WTC11 (cell line): ENCODE results near the gene UBE4A. TPM values are rescaled to one million over a fixed set of nuclear protein-coding genes. Genes with fewer than 3 reads are reported as not detected.

Experiments used
- ATAC-seq: fragments of 200-7000 bp; cut with Tn5 transposase; 2 replicates; pipeline ENCODE4 v1.10.0; 2021; ENCODE audit warnings: mild to moderate bottlenecking, moderate library complexity
- CTCF ChIA-PET: fragments of 300-600 bp; sonication (Branson Sonifier 250); formaldehyde crosslinking; loops from one replicate; lab custom pipeline; 2021; ENCODE audit warnings: antibody characterized with exemption; lab: Charles Lee
- POLR2A ChIA-PET: fragments of 350-600 bp; sonication (Branson Sonifier 250); formaldehyde crosslinking; loops from one replicate; lab custom pipeline; 2021; ENCODE audit warnings: antibody characterized with exemption; lab: Charles Lee
- DNase-seq: peaks from one replicate; pipeline ENCODE4 v3.0.0; 2021; ENCODE audit warnings: low spot score
- H3K27ac Mint-ChIP-seq: 2 replicates; pipeline ENCODE4 v1.8.0; 2021; ENCODE audit warnings: mixed read lengths
- H3K27me3 Mint-ChIP-seq: 2 replicates; pipeline ENCODE4 v1.8.0; 2021; ENCODE audit warnings: low read depth, mild to moderate bottlenecking, moderate library complexity, mixed read lengths
- H3K36me3 Mint-ChIP-seq: 2 replicates; pipeline ENCODE4 v1.8.0; 2021; ENCODE audit warnings: mixed read lengths
- H3K4me1 Mint-ChIP-seq: 2 replicates; pipeline ENCODE4 v1.8.0; 2022; ENCODE audit warnings: mixed read lengths
- H3K4me3 Mint-ChIP-seq: 2 replicates; pipeline ENCODE4 v1.8.0; 2021; ENCODE audit warnings: mild to moderate bottlenecking, moderate library complexity, mixed read lengths
- H3K9me3 Mint-ChIP-seq: 2 replicates; pipeline ENCODE4 v1.8.0; 2021; ENCODE audit warnings: mixed read lengths
- FOXP1 ChIP-seq: sonication (generic); formaldehyde crosslinking; IDR thresholded peaks from 2 replicates; pipeline ENCODE4 v1.8.0; 2022; ENCODE audit warnings: missing genetic modification reagents, mild to moderate bottlenecking, moderate library complexity, borderline replicate concordance
- HMGA2 ChIP-seq: fragments of 250-450 bp; sonication (Bioruptor Pico); IDR thresholded peaks from 2 replicates; pipeline ENCODE4 v1.4.0; 2021; ENCODE audit warnings: mild to moderate bottlenecking, moderate library complexity
- NFYB ChIP-seq: sonication (generic); formaldehyde crosslinking; conservative IDR thresholded peaks from 2 replicates; pipeline ENCODE4 v1.8.0; 2022; ENCODE audit warnings: low read depth, missing genetic modification reagents
- TCF7 ChIP-seq: sonication (generic); formaldehyde crosslinking; IDR thresholded peaks from 2 replicates; pipeline ENCODE4 v1.8.0; 2022; ENCODE audit warnings: mild to moderate bottlenecking, low read depth, missing genetic modification reagents, moderate library complexity
- TP53 ChIP-seq: sonication (generic); formaldehyde crosslinking; IDR thresholded peaks from 2 replicates; pipeline ENCODE4 v1.8.1; 2023; ENCODE audit warnings: mild to moderate bottlenecking, missing genetic modification reagents
- total RNA-seq: library from RNA; stranded (reverse); gene quantifications from 3 replicates; pipeline ENCODE4 v1.2.3, GENCODE V29; 2021
- TF ChIP-seq, protein P1 (sequence below): sonication (generic); formaldehyde crosslinking; IDR thresholded peaks from 2 replicates; pipeline ENCODE4 v1.8.0; 2022; ENCODE audit warnings: mild to moderate bottlenecking, missing genetic modification reagents
- TF ChIP-seq, protein P2 (sequence below): fragments of 250-450 bp; sonication (Bioruptor Pico); IDR thresholded peaks from 2 replicates; pipeline ENCODE4 v1.9.0; 2021; ENCODE audit warnings: mild to moderate bottlenecking, borderline replicate concordance
- TF ChIP-seq, protein P3 (sequence below): sonication (generic); formaldehyde crosslinking; IDR thresholded peaks from 2 replicates; pipeline ENCODE4 v1.8.0; 2022; ENCODE audit warnings: mild to moderate bottlenecking, missing genetic modification reagents
- TF ChIP-seq, protein P4 (sequence below): fragments of 250-450 bp; sonication (Bioruptor Pico); IDR thresholded peaks from 2 replicates; pipeline ENCODE4 v2.1.2; 2022; ENCODE audit warnings: mild to moderate bottlenecking, moderate library complexity
- TF ChIP-seq, protein P5 (sequence below): fragments of 250-450 bp; sonication (Bioruptor Pico); IDR thresholded peaks from 2 replicates; pipeline ENCODE4 v1.9.0; 2021; ENCODE audit warnings: moderate library complexity, mild to moderate bottlenecking, inconsistent platforms, borderline replicate concordance
- TF ChIP-seq, protein P6 (sequence below): sonication (generic); formaldehyde crosslinking; IDR thresholded peaks from 2 replicates; pipeline ENCODE4 v1.8.1; 2023; ENCODE audit warnings: mild to moderate bottlenecking, missing genetic modification reagents, moderate library complexity
- TF ChIP-seq, protein P7 (sequence below): sonication (generic); formaldehyde crosslinking; IDR thresholded peaks from 2 replicates; pipeline ENCODE4 v1.8.1; 2023; ENCODE audit warnings: mild to moderate bottlenecking, missing genetic modification reagents, borderline replicate concordance
- TF ChIP-seq, protein P8 (sequence below): sonication (generic); formaldehyde crosslinking; conservative IDR thresholded peaks from 2 replicates; pipeline ENCODE4 v1.8.1; 2023; ENCODE audit warnings: mild to moderate bottlenecking, low read depth, missing genetic modification reagents, moderate library complexity

UBE4A gene
- total RNA-seq, 1 experiment from 2014 or later = 31.0 TPM

DNA sequence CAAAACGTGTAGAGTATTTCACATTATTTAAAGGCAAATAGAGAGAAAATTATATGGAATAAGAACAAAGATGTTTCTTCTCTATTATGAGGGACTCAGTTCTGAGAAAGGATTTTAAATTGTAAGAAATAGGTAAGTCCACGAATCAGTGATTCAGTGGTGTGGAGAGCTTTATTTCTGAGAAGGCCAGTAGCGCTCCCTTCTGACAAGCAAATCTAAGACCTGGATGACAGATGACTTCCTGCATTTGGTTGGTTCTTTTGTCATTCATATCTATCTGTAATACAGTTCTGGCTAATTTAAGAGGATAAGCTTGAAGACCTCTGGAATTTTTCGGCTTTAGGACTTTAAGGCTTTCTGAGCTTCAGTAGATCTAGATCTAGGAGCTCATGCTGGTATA lies 47.9 kb upstream of the UBE4A start (continued):
- no peak for TF ChIP-seq NFYB (CRISPR knock-in tag)
- TF ChIP-seq, protein P1, sequence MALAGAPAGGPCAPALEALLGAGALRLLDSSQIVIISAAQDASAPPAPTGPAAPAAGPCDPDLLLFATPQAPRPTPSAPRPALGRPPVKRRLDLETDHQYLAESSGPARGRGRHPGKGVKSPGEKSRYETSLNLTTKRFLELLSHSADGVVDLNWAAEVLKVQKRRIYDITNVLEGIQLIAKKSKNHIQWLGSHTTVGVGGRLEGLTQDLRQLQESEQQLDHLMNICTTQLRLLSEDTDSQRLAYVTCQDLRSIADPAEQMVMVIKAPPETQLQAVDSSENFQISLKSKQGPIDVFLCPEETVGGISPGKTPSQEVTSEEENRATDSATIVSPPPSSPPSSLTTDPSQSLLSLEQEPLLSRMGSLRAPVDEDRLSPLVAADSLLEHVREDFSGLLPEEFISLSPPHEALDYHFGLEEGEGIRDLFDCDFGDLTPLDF (CRISPR knock-in tag) = no peak
- TF ChIP-seq, protein P2, sequence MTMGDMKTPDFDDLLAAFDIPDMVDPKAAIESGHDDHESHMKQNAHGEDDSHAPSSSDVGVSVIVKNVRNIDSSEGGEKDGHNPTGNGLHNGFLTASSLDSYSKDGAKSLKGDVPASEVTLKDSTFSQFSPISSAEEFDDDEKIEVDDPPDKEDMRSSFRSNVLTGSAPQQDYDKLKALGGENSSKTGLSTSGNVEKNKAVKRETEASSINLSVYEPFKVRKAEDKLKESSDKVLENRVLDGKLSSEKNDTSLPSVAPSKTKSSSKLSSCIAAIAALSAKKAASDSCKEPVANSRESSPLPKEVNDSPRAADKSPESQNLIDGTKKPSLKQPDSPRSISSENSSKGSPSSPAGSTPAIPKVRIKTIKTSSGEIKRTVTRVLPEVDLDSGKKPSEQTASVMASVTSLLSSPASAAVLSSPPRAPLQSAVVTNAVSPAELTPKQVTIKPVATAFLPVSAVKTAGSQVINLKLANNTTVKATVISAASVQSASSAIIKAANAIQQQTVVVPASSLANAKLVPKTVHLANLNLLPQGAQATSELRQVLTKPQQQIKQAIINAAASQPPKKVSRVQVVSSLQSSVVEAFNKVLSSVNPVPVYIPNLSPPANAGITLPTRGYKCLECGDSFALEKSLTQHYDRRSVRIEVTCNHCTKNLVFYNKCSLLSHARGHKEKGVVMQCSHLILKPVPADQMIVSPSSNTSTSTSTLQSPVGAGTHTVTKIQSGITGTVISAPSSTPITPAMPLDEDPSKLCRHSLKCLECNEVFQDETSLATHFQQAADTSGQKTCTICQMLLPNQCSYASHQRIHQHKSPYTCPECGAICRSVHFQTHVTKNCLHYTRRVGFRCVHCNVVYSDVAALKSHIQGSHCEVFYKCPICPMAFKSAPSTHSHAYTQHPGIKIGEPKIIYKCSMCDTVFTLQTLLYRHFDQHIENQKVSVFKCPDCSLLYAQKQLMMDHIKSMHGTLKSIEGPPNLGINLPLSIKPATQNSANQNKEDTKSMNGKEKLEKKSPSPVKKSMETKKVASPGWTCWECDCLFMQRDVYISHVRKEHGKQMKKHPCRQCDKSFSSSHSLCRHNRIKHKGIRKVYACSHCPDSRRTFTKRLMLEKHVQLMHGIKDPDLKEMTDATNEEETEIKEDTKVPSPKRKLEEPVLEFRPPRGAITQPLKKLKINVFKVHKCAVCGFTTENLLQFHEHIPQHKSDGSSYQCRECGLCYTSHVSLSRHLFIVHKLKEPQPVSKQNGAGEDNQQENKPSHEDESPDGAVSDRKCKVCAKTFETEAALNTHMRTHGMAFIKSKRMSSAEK (CRISPR knock-in tag) = no peak
- TF ChIP-seq, protein P3, sequence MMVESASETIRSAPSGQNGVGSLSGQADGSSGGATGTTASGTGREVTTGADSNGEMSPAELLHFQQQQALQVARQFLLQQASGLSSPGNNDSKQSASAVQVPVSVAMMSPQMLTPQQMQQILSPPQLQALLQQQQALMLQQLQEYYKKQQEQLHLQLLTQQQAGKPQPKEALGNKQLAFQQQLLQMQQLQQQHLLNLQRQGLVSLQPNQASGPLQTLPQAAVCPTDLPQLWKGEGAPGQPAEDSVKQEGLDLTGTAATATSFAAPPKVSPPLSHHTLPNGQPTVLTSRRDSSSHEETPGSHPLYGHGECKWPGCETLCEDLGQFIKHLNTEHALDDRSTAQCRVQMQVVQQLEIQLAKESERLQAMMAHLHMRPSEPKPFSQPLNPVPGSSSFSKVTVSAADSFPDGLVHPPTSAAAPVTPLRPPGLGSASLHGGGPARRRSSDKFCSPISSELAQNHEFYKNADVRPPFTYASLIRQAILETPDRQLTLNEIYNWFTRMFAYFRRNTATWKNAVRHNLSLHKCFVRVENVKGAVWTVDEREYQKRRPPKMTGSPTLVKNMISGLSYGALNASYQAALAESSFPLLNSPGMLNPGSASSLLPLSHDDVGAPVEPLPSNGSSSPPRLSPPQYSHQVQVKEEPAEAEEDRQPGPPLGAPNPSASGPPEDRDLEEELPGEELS (CRISPR knock-in tag) = no peak
- TF ChIP-seq, protein P4, sequence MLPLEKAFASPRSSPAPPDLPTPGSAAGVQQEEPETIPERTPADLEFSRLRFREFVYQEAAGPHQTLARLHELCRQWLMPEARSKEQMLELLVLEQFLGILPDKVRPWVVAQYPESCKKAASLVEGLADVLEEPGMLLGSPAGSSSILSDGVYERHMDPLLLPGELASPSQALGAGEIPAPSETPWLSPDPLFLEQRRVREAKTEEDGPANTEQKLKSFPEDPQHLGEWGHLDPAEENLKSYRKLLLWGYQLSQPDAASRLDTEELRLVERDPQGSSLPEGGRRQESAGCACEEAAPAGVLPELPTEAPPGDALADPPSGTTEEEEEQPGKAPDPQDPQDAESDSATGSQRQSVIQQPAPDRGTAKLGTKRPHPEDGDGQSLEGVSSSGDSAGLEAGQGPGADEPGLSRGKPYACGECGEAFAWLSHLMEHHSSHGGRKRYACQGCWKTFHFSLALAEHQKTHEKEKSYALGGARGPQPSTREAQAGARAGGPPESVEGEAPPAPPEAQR (CRISPR knock-in tag) = no peak

DNA sequence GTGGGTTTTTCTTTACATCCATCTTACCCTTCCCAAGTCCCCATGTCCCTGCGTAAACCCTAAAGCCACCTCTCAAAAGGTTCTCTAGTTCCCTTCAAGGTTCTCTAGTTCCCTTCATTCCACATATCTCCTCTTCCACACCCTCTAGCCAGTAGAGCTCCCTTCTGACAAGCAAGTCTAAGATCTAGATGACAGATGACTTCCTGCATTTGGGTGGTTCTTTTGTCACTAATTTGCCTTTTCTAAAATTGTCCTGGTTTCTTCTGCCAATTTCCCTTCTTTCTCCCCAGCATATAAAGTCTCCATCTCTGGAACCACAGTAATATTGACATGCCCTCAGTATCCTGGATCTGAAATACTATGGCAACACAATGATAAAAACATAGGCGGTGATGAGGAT lies 47.1 kb upstream of the UBE4A start:
- no peak for DNase-seq
- peaks cover 7% of the 10 kb centered on the region for H3K9me3 Mint-ChIP-seq
- H3K27ac Mint-ChIP-seq = no peak overlapping the region
- ATAC-seq = no peak
- H3K36me3 Mint-ChIP-seq = 0 out of 2 replicates have a peak, but pooled peaks cover 3% of the 10 kb centered on the region
- H3K4me3 Mint-ChIP-seq = no peak overlapping the region
- peaks cover 29% of the 10 kb centered on the region for H3K4me1 Mint-ChIP-seq
- CTCF ChIA-PET = interaction anchor here (1.1 to 2.4 kb wide), 4 partner anchors 13 to 141 kb away, joined by 3 to 14 read pairs (median 8); no protein-coding TSS in a partner anchor
- H3K27me3 Mint-ChIP-seq = peaks cover 21% of the 10 kb centered on the region
- POLR2A ChIA-PET = no interaction called here
- TF ChIP-seq, protein P5, sequence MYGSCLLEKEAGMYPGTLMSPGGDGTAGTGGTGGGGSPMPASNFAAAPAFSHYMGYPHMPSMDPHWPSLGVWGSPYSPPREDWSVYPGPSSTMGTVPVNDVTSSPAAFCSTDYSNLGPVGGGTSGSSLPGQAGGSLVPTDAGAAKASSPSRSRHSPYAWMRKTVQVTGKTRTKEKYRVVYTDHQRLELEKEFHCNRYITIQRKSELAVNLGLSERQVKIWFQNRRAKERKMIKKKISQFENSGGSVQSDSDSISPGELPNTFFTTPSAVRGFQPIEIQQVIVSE = no peak
- TF ChIP-seq, protein P6, sequence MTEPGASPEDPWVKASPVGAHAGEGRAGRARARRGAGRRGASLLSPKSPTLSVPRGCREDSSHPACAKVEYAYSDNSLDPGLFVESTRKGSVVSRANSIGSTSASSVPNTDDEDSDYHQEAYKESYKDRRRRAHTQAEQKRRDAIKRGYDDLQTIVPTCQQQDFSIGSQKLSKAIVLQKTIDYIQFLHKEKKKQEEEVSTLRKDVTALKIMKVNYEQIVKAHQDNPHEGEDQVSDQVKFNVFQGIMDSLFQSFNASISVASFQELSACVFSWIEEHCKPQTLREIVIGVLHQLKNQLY = no peak
- TF ChIP-seq TP53 (CRISPR knock-in tag) = no peak
- TF ChIP-seq, protein P7, sequence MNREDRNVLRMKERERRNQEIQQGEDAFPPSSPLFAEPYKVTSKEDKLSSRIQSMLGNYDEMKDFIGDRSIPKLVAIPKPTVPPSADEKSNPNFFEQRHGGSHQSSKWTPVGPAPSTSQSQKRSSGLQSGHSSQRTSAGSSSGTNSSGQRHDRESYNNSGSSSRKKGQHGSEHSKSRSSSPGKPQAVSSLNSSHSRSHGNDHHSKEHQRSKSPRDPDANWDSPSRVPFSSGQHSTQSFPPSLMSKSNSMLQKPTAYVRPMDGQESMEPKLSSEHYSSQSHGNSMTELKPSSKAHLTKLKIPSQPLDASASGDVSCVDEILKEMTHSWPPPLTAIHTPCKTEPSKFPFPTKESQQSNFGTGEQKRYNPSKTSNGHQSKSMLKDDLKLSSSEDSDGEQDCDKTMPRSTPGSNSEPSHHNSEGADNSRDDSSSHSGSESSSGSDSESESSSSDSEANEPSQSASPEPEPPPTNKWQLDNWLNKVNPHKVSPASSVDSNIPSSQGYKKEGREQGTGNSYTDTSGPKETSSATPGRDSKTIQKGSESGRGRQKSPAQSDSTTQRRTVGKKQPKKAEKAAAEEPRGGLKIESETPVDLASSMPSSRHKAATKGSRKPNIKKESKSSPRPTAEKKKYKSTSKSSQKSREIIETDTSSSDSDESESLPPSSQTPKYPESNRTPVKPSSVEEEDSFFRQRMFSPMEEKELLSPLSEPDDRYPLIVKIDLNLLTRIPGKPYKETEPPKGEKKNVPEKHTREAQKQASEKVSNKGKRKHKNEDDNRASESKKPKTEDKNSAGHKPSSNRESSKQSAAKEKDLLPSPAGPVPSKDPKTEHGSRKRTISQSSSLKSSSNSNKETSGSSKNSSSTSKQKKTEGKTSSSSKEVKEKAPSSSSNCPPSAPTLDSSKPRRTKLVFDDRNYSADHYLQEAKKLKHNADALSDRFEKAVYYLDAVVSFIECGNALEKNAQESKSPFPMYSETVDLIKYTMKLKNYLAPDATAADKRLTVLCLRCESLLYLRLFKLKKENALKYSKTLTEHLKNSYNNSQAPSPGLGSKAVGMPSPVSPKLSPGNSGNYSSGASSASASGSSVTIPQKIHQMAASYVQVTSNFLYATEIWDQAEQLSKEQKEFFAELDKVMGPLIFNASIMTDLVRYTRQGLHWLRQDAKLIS (CRISPR knock-in tag) = no peak
- no peak for TF ChIP-seq TCF7
- no peak for TF ChIP-seq FOXP1
- TF ChIP-seq, protein P8, sequence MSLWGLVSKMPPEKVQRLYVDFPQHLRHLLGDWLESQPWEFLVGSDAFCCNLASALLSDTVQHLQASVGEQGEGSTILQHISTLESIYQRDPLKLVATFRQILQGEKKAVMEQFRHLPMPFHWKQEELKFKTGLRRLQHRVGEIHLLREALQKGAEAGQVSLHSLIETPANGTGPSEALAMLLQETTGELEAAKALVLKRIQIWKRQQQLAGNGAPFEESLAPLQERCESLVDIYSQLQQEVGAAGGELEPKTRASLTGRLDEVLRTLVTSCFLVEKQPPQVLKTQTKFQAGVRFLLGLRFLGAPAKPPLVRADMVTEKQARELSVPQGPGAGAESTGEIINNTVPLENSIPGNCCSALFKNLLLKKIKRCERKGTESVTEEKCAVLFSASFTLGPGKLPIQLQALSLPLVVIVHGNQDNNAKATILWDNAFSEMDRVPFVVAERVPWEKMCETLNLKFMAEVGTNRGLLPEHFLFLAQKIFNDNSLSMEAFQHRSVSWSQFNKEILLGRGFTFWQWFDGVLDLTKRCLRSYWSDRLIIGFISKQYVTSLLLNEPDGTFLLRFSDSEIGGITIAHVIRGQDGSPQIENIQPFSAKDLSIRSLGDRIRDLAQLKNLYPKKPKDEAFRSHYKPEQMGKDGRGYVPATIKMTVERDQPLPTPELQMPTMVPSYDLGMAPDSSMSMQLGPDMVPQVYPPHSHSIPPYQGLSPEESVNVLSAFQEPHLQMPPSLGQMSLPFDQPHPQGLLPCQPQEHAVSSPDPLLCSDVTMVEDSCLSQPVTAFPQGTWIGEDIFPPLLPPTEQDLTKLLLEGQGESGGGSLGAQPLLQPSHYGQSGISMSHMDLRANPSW (CRISPR knock-in tag) = no peak
- TF ChIP-seq HMGA2 (CRISPR knock-in tag) = no peak
